HepG2 (cell line): ENCODE results near the gene RNU5B-1.

Experiments
- CEBPG ChIP-seq: IDR thresholded peaks from 2 replicates; pipeline ENCODE4 v1.6.1; 2016
- CTCF ChIP-seq: sonication (generic); formaldehyde crosslinking; IDR thresholded peaks from 2 replicates; pipeline ENCODE4 v1.5.0; 2020; ENCODE audit warnings: mild to moderate bottlenecking, missing genetic modification reagents, moderate library complexity
- GABPA ChIP-seq, 2 experiments: IDR thresholded peaks; 2 replicates each; pipeline ENCODE4 v1.6.1; 2011 to 2016; ENCODE audit warnings: low read depth in 2 of 2, low read length in 1 of 2, missing biosample characterization in 1 of 2, missing genetic modification characterization in 1 of 2
- GLI4 ChIP-seq: sonication (generic); formaldehyde crosslinking; IDR thresholded peaks from 2 replicates; pipeline ENCODE4 v1.5.1; 2020; ENCODE audit warnings: missing genetic modification reagents, mild to moderate bottlenecking, moderate library complexity, borderline replicate concordance
- MTF2 ChIP-seq: sonication (generic); formaldehyde crosslinking; IDR thresholded peaks from 2 replicates; pipeline ENCODE4 v1.5.0; 2020; ENCODE audit warnings: missing genetic modification reagents, borderline replicate concordance
- REST ChIP-seq, 2 experiments: IDR thresholded peaks; 2 replicates each; pipeline ENCODE4 v1.6.1; 2011 to 2012; ENCODE audit warnings: low read length in 2 of 2, borderline replicate concordance in 1 of 2, low read depth in 1 of 2, mild to moderate bottlenecking in 1 of 2, moderate library complexity in 1 of 2
- TOE1 ChIP-seq: sonication (generic); formaldehyde crosslinking; IDR thresholded peaks from 2 replicates; pipeline ENCODE4 v1.4.0; 2020; ENCODE audit warnings: mild to moderate bottlenecking, missing genetic modification reagents
- ZNF121 ChIP-seq: sonication (generic); formaldehyde crosslinking; IDR thresholded peaks from 2 replicates; pipeline ENCODE4 v1.5.0; 2020; ENCODE audit warnings: mild to moderate bottlenecking, missing genetic modification reagents
- ZNF263 ChIP-seq: sonication (generic); formaldehyde crosslinking; IDR thresholded peaks from 2 replicates; pipeline ENCODE4 v1.4.0; 2020; ENCODE audit warnings: missing genetic modification reagents
- ZNF574 ChIP-seq: sonication (generic); formaldehyde crosslinking; IDR thresholded peaks from 2 replicates; pipeline ENCODE4 v1.4.0; 2020; ENCODE audit warnings: missing genetic modification reagents
- ZNF589 ChIP-seq: sonication (generic); formaldehyde crosslinking; conservative IDR thresholded peaks from 2 replicates; pipeline ENCODE4 v1.8.0; 2022; ENCODE audit warnings: mild to moderate bottlenecking, moderate library complexity, missing genetic modification reagents
- ZNF839 ChIP-seq: sonication (generic); formaldehyde crosslinking; IDR thresholded peaks from 2 replicates; pipeline ENCODE4 v1.4.0; 2020; ENCODE audit warnings: missing genetic modification reagents, mild to moderate bottlenecking, borderline replicate concordance
- ZSCAN30 ChIP-seq: sonication (generic); formaldehyde crosslinking; IDR thresholded peaks from 2 replicates; pipeline ENCODE4 v1.5.0; 2020; ENCODE audit warnings: mild to moderate bottlenecking, missing genetic modification reagents

- TF ChIP-seq MTF2 = no peak
- TF ChIP-seq ZNF574 (CRISPR knock-in tag) = no peak
- no peak for TF ChIP-seq ZNF263 (CRISPR knock-in tag)
- TF ChIP-seq ZSCAN30 = no peak
- TF ChIP-seq GABPA (IDR thresholded peaks at IDR 0.05; ENCODE audit: low read depth, low read length) = no peak
- no peak for TF ChIP-seq GABPA (CRISPR knock-in tag; IDR thresholded peaks at IDR 0.05; ENCODE audit: low read depth)
- TF ChIP-seq GLI4 (CRISPR knock-in tag) = no peak
- TF ChIP-seq CTCF (CRISPR knock-in tag) = no peak
- no peak for TF ChIP-seq CEBPG (CRISPR knock-in tag)
- TF ChIP-seq ZNF121 (CRISPR knock-in tag) = no peak
- no peak for TF ChIP-seq ZNF589 (CRISPR knock-in tag)
- no peak for TF ChIP-seq TOE1
- TF ChIP-seq REST (IDR thresholded peaks at IDR 0.05; ENCODE audit: borderline replicate concordance in 1 of 2, low read depth in 1 of 2, low read length in 2 of 2) = no peak
- no peak for TF ChIP-seq ZNF839 (CRISPR knock-in tag)
Observed at GRCh38 chr15:65290228-65290627, 14.2 kb upstream of the RNU5B-1 start.
